OCI-LY1 (cell line): ENCODE results near the gene ABHD18.
A peak's percentile ranks its signal among the peaks of the same experiment; 100 is the strongest.
"Not testable (repeated sequence)": the region's sequence is repeated elsewhere in the genome, so short reads cannot be mapped to it uniquely, and the experiment has no call there.

ENCODE experiments used
- H2AFZ ChIP-seq: fragments of 200-600 bp; sonication (generic), shearing (Covaris generic); 2 replicates; pipeline ENCODE4 v1.6.0; 2014; ENCODE audit warnings: antibody characterized with exemption, mild to moderate bottlenecking, low read length
- H3F3A ChIP-seq: fragments of 200-600 bp; sonication (generic), shearing (Covaris generic); 2 replicates; pipeline ENCODE4 v1.6.0; 2014; ENCODE audit warnings: mild to moderate bottlenecking, antibody characterized with exemption, low read length, moderate library complexity; ENCODE audit not compliant: insufficient read depth
- H3K27ac ChIP-seq: fragments of 200-600 bp; sonication (generic); 2 replicates; pipeline ENCODE4 v1.5.1; 2014; ENCODE audit warnings: low read length, mixed run types, mild to moderate bottlenecking, low read depth; ENCODE audit not compliant: poor library complexity, severe bottlenecking
- H3K27me3 ChIP-seq: fragments of 200-600 bp; sonication (generic); 2 replicates; pipeline ENCODE4 v1.6.0; 2014; ENCODE audit warnings: antibody characterized with exemption, mild to moderate bottlenecking, low read length, moderate library complexity; ENCODE audit not compliant: insufficient read depth
- H3K36me3 ChIP-seq: fragments of 200-600 bp; sonication (generic); 2 replicates; pipeline ENCODE4 v1.6.1; 2014; ENCODE audit warnings: mild to moderate bottlenecking, antibody characterized with exemption, low read length, moderate library complexity, mixed read lengths; ENCODE audit not compliant: insufficient read depth
- H3K4me1 ChIP-seq: fragments of 200-600 bp; sonication (generic); 2 replicates; pipeline ENCODE4 v1.5.1; 2014; ENCODE audit warnings: mild to moderate bottlenecking, low read length, moderate library complexity; ENCODE audit not compliant: insufficient read depth, severe bottlenecking
- H3K4me2 ChIP-seq: fragments of 200-600 bp; sonication (generic), shearing (Covaris generic); 2 replicates; pipeline ENCODE4 v1.6.1; 2014; ENCODE audit warnings: low read length
- H3K4me3 ChIP-seq: fragments of 200-600 bp; sonication (generic); 2 replicates; pipeline ENCODE4 v1.5.1; 2014; ENCODE audit warnings: low read length, low read depth, mild to moderate bottlenecking, mixed read lengths; ENCODE audit not compliant: poor library complexity, severe bottlenecking
- H3K79me2 ChIP-seq: fragments of 200-600 bp; shearing (Covaris generic); 2 replicates; pipeline ENCODE4 v1.6.1; 2016; ENCODE audit warnings: mixed run types, low read length, mixed read lengths; ENCODE audit not compliant: insufficient read depth
- H3K9ac ChIP-seq: fragments of 200-600 bp; sonication (generic), shearing (Covaris generic); 2 replicates; pipeline ENCODE4 v1.6.1; 2014; ENCODE audit warnings: mild to moderate bottlenecking, low read length, mixed read lengths
- H3K9me2 ChIP-seq: fragments of 200-600 bp; sonication (generic), shearing (Covaris generic); 2 replicates; pipeline ENCODE4 v1.6.1; 2014; ENCODE audit warnings: low read depth, mild to moderate bottlenecking, low read length, mixed read lengths
- H3K9me3 ChIP-seq: fragments of 200-600 bp; shearing (Covaris generic); 2 replicates; pipeline ENCODE4 v1.6.1; 2014; ENCODE audit warnings: low read length, mixed read lengths
- H4K20me1 ChIP-seq: fragments of 200-600 bp; sonication (generic), shearing (Covaris generic); 2 replicates; pipeline ENCODE4 v1.6.0; 2016; ENCODE audit warnings: mild to moderate bottlenecking, low read length; ENCODE audit not compliant: insufficient read depth
- CTCF ChIP-seq: fragments of 200-600 bp; sonication (generic), shearing (Covaris generic); IDR thresholded peaks from 2 replicates; pipeline ENCODE4 v1.5.1; 2017; ENCODE audit warnings: mild to moderate bottlenecking, antibody characterized with exemption, low read length, moderate library complexity, mixed read lengths
- EZH2 ChIP-seq: fragments of 200-600 bp; sonication (generic), shearing (Covaris generic); IDR thresholded peaks from 2 replicates; pipeline ENCODE4 v1.8.0; 2017; ENCODE audit warnings: borderline replicate concordance, mixed run types, mild to moderate bottlenecking, antibody characterized with exemption, low read length, moderate library complexity, mixed read lengths

The ABHD18 gene

GRCh38 chr4:127965803-127966175 lies 583 bp downstream of the ABHD18 start:
- Histone ChIP-seq H2AFZ (0 out of 2 replicates have a peak overlapping the region, but pooled peaks have one; percentile 23), H3K4me3 (peak overlapping the region; percentile 80), H4K20me1 (no peaks in the 10 kb centered on the region), H3K4me1 (peaks cover 19% of the 10 kb centered on the region), H3K36me3 (peaks cover 7% of the 10 kb centered on the region; the same call in 1 of the 2 replicates), H3K9me3 (no peaks in the 10 kb centered on the region), H3K79me2 (peaks cover 47% of the 10 kb centered on the region), H3K4me2 (peak overlapping the region; percentile 99), H3K27ac (peak overlapping the region; percentile 45), H3K9me2 (no peaks in the 10 kb centered on the region), H3K9ac (peak overlapping the region; percentile 81), H3K27me3 (no peaks in the 10 kb centered on the region), H3F3A (no peaks in the 10 kb centered on the region)
- TF ChIP-seq EZH2 = no peak
- no peak for TF ChIP-seq CTCF

- Histone ChIP-seq H3K79me2 (peaks cover 41% of the 10 kb centered on the region), H3K4me3 (no peak overlapping the region), H2AFZ (no peak overlapping the region), H3K4me2 (0 out of 2 replicates have a peak overlapping the region, but pooled peaks have one; percentile 3), H3K36me3 (peaks cover 7% of the 10 kb centered on the region; the same call in 1 of the 2 replicates), H3K4me1 (peaks cover 19% of the 10 kb centered on the region), H3K27ac (no peak overlapping the region), H4K20me1 (no peaks in the 10 kb centered on the region), H3K9me3 (no peaks in the 10 kb centered on the region), H3F3A (no peaks in the 10 kb centered on the region), H3K27me3 (no peaks in the 10 kb centered on the region), H3K9me2 (no peaks in the 10 kb centered on the region), H3K9ac (no peak overlapping the region)
- TF ChIP-seq CTCF (no peak), EZH2 (no peak)
Observed at GRCh38 chr4:127967141-127967775, 2.1 kb downstream of the ABHD18 start.

- no peaks in the 10 kb centered on the region for H3K27me3 ChIP-seq
- peaks cover 11% of the 10 kb centered on the region; the same call in 1 of the 2 replicates for H3K36me3 ChIP-seq
- peaks cover 32% of the 10 kb centered on the region for H3K79me2 ChIP-seq
- H3K9ac ChIP-seq = no peak overlapping the region; the same call in 1 of the 2 replicates
- no peaks in the 10 kb centered on the region for H3K9me3 ChIP-seq
- H3K9me2 ChIP-seq = no peaks in the 10 kb centered on the region
- peaks cover 15% of the 10 kb centered on the region for H3K4me1 ChIP-seq
- peak overlapping the region; percentile 17; the same call in 1 of the 2 replicates for H3K4me2 ChIP-seq
- H2AFZ ChIP-seq = no peak overlapping the region
- no peaks in the 10 kb centered on the region for H3F3A ChIP-seq
- TF ChIP-seq EZH2 (no peak), CTCF (no peak)
- H3K27ac ChIP-seq = no peak overlapping the region
- no peaks in the 10 kb centered on the region for H4K20me1 ChIP-seq
- no peak overlapping the region for H3K4me3 ChIP-seq
Observed at GRCh38 chr4:127968586-127968985, 3.4 kb downstream of the ABHD18 start.

- H3K4me2 ChIP-seq, H3K27me3 ChIP-seq, H3F3A ChIP-seq, H3K27ac ChIP-seq, H3K9ac ChIP-seq, H3K4me3 ChIP-seq, H4K20me1 ChIP-seq, H2AFZ ChIP-seq, H3K9me2 ChIP-seq, H3K9me3 ChIP-seq: not testable (repeated sequence)
- peaks cover 37% of the 10 kb centered on the region for H3K79me2 ChIP-seq
- peaks cover 23% of the 10 kb centered on the region for H3K36me3 ChIP-seq
- H3K4me1 ChIP-seq = peaks cover 15% of the 10 kb centered on the region
Observed at GRCh38 chr4:127970925-127971324, 5.7 kb downstream of the ABHD18 start.
